Suprapubic skin (tissue), 4 donors: ENCODE data around the gene FMNL2.

Experiments
- CTCF ChIP-seq, 2 donors: fragments of 200-600 bp in 1 of 2; fragments of 450-650 bp in 1 of 2; sonication (generic) in 1 of 2; IDR thresholded peaks; one replicate each; pipeline ENCODE4 v1.5.1; 2016 to 2019; ENCODE audit warnings: antibody characterized with exemption in 2 of 2, mild to moderate bottlenecking in 1 of 2, moderate library complexity in 1 of 2
- POLR2A ChIP-seq, 2 donors: fragments of 450-650 bp; IDR thresholded peaks; one replicate each; pipeline ENCODE4 v1.6.1; 2017; ENCODE audit warnings: antibody characterized with exemption in 2 of 2, mild to moderate bottlenecking in 2 of 2, moderate library complexity in 2 of 2
- POLR2AphosphoS5 ChIP-seq, 3 donors: sonication (generic); formaldehyde crosslinking; IDR thresholded peaks; one replicate each; pipeline ENCODE4 v1.6.1; 2017; ENCODE audit warnings: antibody characterized with exemption in 3 of 3

- TF ChIP-seq POLR2A (IDR thresholded peaks at IDR 0.05) (no peak), CTCF (IDR thresholded peaks at IDR 0.05) (no peak), POLR2AphosphoS5 (IDR thresholded peaks at IDR 0.05) (no peak)
These were observed 265.7 kb downstream of the FMNL2 start for GRCh38 chr2:152600697-152601096.
